Hematopoietic multipotent progenitor cell treated with erythropoietin and hydrocortisone succinate and interleukin-3 and kit ligand, for 15 days (in vitro differentiated cells): ENCODE data around the gene SNX25.

Experiments used
- DNase-seq: peaks from one replicate; pipeline ENCODE4 v3.0.0-alpha.2; 2015; ENCODE audit warnings: low spot score

SNX25 gene

DNA sequence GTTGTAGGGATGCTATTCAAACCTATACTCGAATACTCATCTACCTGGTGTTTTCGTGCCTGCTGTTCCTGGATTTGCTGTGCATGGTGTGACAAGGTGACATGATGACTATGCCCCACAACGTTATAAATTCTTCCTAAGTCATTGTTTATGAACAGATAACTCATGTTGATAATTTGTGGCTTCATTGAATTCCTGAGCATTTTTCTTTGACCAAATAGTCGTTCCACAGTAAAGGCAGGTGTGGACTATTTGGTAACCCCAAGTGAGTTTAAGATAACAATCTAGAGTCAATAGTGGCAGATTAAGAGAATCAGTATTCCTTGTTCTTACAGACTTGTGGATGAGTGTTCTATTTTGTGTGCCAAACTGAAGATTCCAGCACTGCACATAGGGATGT, 59.9 kb downstream of the SNX25 start:
- DNase-seq = no peak

GRCh38 chr4:185270037-185270436, 60.6 kb downstream of the SNX25 start:
- DNase-seq = no peak

DNA sequence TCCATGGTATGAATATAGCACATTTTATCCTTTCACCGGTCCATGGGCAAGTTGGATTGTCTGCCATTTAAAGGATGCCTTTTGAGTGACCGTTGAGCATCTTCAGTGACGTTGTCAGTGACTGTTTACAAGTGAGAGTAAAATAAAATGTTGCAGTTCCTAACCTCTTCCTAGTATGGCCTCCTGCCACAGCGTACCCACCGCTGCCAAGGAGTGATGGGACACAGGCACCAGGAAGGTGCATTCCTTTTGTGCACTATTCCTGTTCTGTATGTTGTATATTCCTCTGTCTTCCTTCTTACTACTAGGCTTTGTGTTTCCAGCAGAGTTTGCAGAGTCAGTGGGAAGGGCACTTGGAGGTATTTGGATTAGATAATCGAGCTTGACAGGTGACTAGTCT, 61.5 kb downstream of the SNX25 start:
- DNase-seq = no peak

DNA sequence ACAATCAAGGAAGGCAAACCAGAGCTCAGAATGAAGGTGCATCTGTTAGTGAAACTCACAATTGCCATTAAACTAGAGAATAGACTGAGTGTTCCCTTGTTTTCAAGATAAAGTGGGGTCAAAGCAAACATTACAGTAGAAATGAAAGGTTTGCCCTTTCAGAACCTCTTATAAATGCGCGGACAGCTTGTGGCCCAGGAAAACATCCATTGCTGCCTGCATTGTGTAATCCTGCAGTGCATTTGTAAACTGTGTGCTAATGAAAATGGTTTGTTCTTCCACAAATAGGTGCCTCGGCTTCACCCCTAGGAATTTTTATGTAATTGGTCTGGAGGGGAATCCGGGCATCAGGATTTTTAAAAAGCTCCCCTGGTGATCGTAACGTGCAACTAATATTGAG, 62.8 kb downstream of the SNX25 start:
- DNase-seq = no peak

GRCh38 chr4:185275501-185275900, 66.1 kb downstream of the SNX25 start:
- DNase-seq = no peak

DNA sequence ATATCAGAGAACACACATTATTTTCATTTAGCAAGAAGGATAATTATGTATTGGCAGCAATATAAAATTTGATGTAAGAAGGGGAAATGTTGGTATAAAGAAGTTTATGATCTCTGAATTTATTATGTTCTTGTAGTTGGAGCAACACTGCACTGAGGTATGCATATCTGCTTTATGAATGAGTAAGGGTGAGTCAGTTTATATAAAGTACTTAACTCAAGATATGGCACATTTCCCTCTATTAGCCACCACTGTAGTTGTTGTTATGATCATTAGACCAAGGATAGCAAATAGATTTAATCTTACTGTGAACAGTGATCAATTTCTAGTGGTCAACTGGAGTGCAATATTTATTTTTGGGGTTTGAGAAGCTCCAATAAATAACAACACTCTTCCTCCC, 66.6 kb downstream of the SNX25 start:
- no peak for DNase-seq

GRCh38 chr4:185278716-185279115, 69.3 kb downstream of the SNX25 start:
- no peak for DNase-seq

- no peak for DNase-seq
Observed at GRCh38 chr4:185280608-185281007, 71.2 kb downstream of the SNX25 start.

GRCh38 chr4:185282968-185283367, 73.6 kb downstream of the SNX25 start:
- no peak for DNase-seq

DNA sequence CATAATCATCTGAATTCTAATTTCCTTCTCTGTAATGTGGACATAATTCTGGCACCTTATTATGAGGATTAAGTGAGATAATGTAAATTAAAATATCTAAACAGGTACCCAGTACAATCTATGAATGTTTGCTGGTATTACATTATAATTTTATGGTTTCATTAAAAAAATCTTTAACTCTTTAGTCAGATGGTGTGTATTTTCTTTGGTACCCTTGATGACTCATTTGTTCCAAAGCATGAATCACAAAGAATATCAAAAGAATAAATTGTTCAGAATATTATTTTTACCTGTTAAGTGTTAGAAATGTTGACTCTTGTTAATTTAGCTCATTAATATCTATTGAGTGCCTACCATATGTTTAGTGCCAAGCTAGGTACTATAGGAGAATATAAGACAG, 74.3 kb downstream of the SNX25 start:
- no peak for DNase-seq

- no peak for DNase-seq
Observed at GRCh38 chr4:185285632-185286393, 76.4 kb downstream of the SNX25 start.

DNA sequence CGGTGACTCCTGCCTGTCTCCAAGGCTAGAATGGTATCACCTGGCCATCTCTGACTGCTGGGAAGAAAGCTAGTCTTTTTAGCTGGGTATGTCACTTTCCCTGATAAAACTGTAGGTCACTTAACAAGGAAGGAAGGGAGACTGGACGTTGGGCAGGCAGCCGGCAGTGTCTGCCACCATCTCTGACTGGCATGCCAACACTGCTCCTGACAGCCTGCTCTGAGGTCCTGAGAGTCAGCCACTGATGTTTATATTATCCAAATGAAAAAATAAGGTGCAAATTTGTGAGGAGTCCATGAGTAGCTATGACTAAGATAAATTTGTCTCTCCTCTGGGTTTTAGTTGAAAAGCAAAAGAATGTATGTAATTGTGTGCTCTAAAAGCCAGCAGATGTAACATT, 77.2 kb downstream of the SNX25 start:
- DNase-seq = no peak

DNA sequence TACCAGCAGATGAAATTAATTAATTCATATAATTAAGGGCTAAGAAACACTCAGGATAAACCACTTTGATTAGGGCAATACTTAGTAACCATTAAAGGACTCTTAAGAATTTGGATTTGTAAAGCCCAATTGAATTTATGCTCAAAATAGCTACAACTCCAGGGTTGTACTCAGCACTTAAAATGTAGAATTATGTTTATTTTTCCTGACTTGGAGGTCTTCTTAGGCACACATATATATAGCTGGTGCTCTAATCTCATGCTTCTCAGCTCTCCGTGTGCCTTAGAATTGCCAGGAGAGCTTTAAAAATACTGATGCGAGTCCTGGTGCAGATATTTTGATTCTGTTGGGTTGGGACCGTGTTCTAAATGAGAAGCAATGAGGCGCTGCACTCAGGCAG, 77.6 kb downstream of the SNX25 start:
- no peak for DNase-seq

DNA sequence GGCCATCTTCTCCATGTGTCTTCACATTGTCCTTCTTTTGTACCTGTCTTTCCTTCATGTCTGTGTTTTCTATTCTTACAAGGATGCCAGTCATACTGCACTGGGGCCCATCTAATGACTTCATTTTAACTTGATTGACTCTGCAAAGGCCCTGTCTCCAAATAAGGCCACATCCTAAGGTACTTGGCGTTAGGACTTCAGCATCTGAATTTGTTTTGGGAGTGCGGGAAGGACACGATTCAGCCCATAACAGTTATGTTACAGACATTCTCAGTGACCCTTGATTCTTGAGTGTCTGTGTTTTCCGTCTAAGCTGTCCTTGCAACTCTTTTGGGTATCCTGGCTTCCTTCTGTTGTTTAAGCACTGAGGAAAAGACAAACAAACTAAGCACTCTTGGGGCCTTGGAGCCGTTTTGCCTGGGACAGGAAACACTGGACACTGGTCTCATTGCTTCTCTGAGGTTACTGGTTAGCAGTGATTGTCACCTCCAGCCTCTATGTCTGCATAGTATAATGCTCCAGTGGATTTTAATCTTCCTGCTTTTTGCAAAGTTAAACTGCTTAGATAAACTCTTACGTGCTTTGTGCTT, 80.7 kb downstream of the SNX25 start:
- DNase-seq = no peak

DNA sequence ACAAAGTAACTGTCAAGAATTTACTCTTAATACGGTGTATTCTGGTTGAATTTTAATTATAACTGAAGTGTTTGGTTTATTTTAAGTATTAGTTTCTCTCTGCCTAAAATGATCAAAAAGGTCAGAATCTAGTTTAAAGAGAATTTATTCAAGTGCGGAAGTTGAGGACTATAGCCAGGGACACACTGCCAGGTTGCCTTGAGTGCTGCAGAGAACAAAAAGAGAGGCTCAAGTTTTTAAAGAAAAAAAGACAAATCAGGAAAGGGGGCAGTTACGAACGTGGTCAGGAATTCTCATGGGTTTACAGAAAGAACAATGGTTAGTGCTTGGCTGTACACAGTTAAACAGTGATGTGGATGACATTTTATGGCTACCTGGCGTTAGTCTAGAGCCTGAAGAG, 81.3 kb downstream of the SNX25 start:
- no peak for DNase-seq

DNA sequence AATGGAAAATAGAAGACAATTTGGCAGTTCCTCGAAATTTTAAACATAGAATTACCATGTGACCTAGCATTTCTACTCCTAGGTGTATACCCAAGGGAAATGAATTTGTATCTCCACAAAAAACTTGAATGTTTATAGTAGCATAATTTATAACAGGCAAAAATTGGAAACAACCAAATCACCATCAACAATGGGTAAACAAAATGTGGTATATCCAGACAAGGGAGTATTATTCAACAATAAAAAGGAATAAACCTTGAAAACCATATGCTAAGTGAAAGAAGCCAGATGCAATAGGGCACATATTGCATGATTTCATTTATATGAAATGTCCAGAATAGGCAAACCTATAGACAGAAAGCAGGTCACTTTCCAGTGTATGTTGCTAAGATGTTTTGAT, 83.8 kb downstream of the SNX25 start:
- DNase-seq = no peak

DNA sequence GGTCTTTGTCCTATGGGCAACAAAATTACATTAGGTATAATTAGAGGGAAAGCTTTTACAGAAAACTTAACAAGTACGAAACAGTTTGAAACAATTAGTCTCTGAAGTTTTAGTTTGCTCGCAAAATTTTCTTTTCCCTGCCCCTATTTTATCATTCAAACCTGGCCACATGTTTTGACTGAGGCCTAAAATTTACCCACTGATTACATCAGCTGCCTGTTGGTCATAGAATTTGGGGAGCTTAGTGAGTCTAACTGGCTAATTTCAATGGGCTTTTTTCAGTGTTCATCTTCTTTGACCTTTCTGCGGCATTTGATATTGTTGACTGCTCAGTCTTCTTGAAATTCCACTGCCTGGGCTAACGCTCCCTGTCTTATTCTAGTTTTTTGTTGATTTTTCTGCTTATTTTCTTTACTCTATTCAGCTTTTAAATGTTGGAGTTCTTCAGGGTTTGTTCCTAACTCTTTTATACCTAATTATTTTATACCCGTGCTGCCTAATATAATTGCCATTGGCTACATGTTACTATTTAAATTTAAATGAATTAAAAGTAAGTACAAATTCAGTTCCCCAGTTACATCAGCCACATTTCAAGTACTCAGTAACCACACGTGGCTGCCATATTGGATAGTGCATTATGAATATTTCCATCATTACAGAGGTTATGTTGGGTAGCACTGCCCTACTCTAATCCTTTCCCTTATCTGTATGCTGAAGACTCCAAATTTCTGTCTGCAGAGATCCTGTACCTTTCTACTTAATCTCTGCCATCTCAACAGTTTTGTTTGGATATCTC, 87.5 kb downstream of the SNX25 start:
- no peak for DNase-seq

DNA sequence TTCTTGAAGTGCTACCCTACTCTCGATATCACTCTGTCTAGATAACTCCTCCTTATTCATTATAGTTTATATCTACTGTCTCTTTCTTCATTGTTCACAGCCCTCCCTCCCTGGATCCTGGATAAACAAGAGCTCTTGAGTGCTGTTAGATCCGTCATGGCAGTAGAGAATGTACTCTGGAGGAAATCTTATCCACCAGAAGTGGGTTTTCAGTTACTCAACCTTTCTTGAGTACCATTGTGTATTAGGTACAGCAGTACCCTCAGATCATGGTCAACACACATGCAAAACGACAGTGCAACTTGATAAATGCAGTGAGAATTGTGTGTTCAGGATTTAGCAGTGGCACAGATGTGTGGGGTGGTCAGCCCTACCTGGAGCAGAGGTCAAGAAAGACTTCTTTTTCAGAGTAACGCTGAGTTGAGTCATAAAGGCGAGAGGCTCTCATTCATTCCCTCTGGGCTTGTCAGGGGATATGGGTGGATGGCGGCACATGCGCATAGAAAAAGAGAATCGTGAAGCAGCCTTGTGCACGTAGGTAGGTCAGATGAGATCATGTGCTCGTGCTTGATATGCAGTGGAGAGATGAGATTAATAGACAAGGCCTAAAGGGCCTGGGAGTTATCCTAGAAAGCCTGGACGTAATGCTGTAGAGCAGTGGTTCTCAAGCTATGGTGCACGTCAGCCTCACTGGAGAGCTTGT, 89.5 kb downstream of the SNX25 start:
- DNase-seq = no peak

DNA sequence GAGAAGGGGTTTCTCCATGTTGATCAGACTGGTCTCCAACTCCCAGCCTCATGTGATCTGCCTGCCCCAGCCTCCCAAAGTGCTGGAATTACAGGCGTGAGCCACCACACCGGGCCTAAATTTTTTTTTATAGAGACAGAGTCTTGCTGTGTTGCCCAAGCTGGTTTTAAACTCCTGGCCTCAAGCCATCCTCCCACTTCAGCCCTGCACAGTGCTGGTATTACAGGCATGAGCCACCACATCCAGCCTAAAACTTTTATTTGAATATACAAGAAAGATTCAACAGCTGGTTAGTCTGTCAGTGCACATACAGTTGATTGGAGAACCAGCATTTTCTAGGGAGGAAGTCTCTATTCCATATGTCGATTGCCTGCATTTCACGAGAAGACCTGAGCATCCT, 95.1 kb downstream of the SNX25 start:
- no peak for DNase-seq

- no peak for DNase-seq
Observed at GRCh38 chr4:185304944-185305690, 95.7 kb downstream of the SNX25 start.

- no peak for DNase-seq
Observed at GRCh38 chr4:185305979-185306442, 96.6 kb downstream of the SNX25 start.
